B cell (primary cell): ENCODE data around the gene NUB1. TPM values are rescaled to one million over a fixed set of nuclear protein-coding genes. Genes with fewer than 3 reads are reported as not detected.

ENCODE experiments used
- ATAC-seq: fragments of 200-7000 bp; cut with Tn5 transposase; one replicate; pipeline ENCODE4 v1.10.0; 2021; ENCODE audit warnings: low read depth, mild to moderate bottlenecking, moderate number of reproducible peaks, moderate library complexity
- CTCF ChIA-PET: fragments of 350-600 bp; sonication (Branson Sonifier 250); formaldehyde crosslinking; loops from one replicate; lab custom pipeline; 2021; ENCODE audit warnings: antibody characterized with exemption, inconsistent platforms; lab: Charles Lee
- POLR2A ChIA-PET: fragments of 350-600 bp; sonication (Branson Sonifier 250); formaldehyde crosslinking; loops from one replicate; lab custom pipeline; 2021; ENCODE audit warnings: antibody characterized with exemption; lab: Charles Lee
- DNase-seq: peaks from one replicate; pipeline ENCODE4 v3.0.0; 2013
- H2AFZ ChIP-seq: 2 replicates; pipeline ENCODE4 v1.6.1; 2012; ENCODE audit warnings: mild to moderate bottlenecking, low read depth, low read length; ENCODE audit not compliant: insufficient read depth, poor library complexity, severe bottlenecking
- H3K27ac ChIP-seq, 2 donors: 1 replicate in 1 of 2; 2 replicates in 1 of 2; pipeline ENCODE4 v1.5.1; 2012 to 2013; ENCODE audit warnings: low read length in 2 of 2, mild to moderate bottlenecking in 2 of 2, moderate library complexity in 1 of 2
- H3K27me3 ChIP-seq, 4 experiments: fragments of 200-600 bp in 1 of 4; sonication (generic) in 1 of 4; replicated peaks in 1 of 4; 1 replicate in 2 of 4; 2 replicates in 2 of 4; pipeline versions ENCODE4 v1.6.1 to v1.7.0; 2013 to 2016; ENCODE audit warnings: low read length in 3 of 4, mild to moderate bottlenecking in 2 of 4, mixed read lengths in 1 of 4, moderate library complexity in 1 of 4; ENCODE audit not compliant: insufficient read depth in 4 of 4, control insufficient read depth in 3 of 4; ENCODE audit errors: control extremely low read depth in 1 of 4
- H3K36me3 ChIP-seq, 2 experiments: replicated peaks in 1 of 2; 1 replicate in 1 of 2; 2 replicates in 1 of 2; pipeline versions ENCODE4 v1.6.1 to v1.7.1; 2013; ENCODE audit warnings: low read length in 1 of 2; ENCODE audit not compliant: insufficient read depth in 2 of 2, control insufficient read depth in 1 of 2; ENCODE audit errors: control extremely low read depth in 1 of 2, extremely low read depth in 1 of 2
- H3K4me1 ChIP-seq, 2 donors: fragments of 200-600 bp in 1 of 2; sonication (generic) in 1 of 2; 1 replicate in 1 of 2; 2 replicates in 1 of 2; pipeline versions ENCODE4 v1.5.1 to v1.6.1; 2013 to 2017; ENCODE audit warnings: low read length in 2 of 2; ENCODE audit not compliant: control insufficient read depth in 2 of 2, insufficient read depth in 2 of 2
- H3K4me2 ChIP-seq: replicated peaks from 2 replicates; pipeline ENCODE3; 2012; ENCODE audit warnings: mild to moderate bottlenecking, low read depth, low read length; ENCODE audit not compliant: poor library complexity, severe bottlenecking
- H3K4me3 ChIP-seq, 5 experiments: fragments of 200-600 bp in 1 of 5; sonication (generic) in 1 of 5; 1 replicate in 3 of 5; 2 replicates in 2 of 5; pipeline versions ENCODE4 v1.5.1 to v1.7.0; 2011 to 2016; ENCODE audit warnings: low read length in 4 of 5, mild to moderate bottlenecking in 4 of 5, low read depth in 2 of 5, control low read depth in 1 of 5, moderate library complexity in 1 of 5; ENCODE audit not compliant: insufficient read depth in 1 of 5; ENCODE audit errors: control extremely low read depth in 1 of 5, extremely low read depth in 1 of 5
- H3K79me2 ChIP-seq: fragments of 200-600 bp; sonication (generic); one replicate; pipeline ENCODE4 v1.6.0; 2016; ENCODE audit warnings: low read length; ENCODE audit not compliant: control insufficient read depth, insufficient read depth
- H3K9ac ChIP-seq: fragments of 200-600 bp; sonication (generic); 2 replicates; pipeline ENCODE4 v1.6.1; 2017; ENCODE audit warnings: mild to moderate bottlenecking, low read length, moderate library complexity
- H3K9me3 ChIP-seq, 3 donors: one replicate each; pipeline versions ENCODE4 v1.6.1 to v1.7.1; 2013; ENCODE audit warnings: low read length in 2 of 3; ENCODE audit not compliant: control insufficient read depth in 2 of 3, insufficient read depth in 1 of 3; ENCODE audit errors: control extremely low read depth in 1 of 3
- H4K20me1 ChIP-seq: 2 replicates; pipeline ENCODE4 v1.6.0; 2012; ENCODE audit warnings: mild to moderate bottlenecking, low read length; ENCODE audit not compliant: insufficient read depth, control insufficient read depth, poor library complexity, severe bottlenecking
- H3K27ac Mint-ChIP-seq: one replicate; pipeline ENCODE4 v1.8.0; 2021; ENCODE audit warnings: mixed read lengths
- H3K27me3 Mint-ChIP-seq: one replicate; pipeline ENCODE4 v1.8.0; 2021; ENCODE audit warnings: mixed read lengths
- H3K4me1 Mint-ChIP-seq: one replicate; pipeline ENCODE4 v1.8.0; 2021; ENCODE audit warnings: mixed read lengths
- H3K4me3 Mint-ChIP-seq: one replicate; pipeline ENCODE4 v1.8.0; 2021; ENCODE audit warnings: mixed read lengths
- H3K9me3 Mint-ChIP-seq: one replicate; pipeline ENCODE4 v1.8.0; 2022; ENCODE audit warnings: mixed read lengths; ENCODE audit not compliant: insufficient read depth
- EZH2 ChIP-seq: IDR thresholded peaks from 2 replicates; pipeline ENCODE4 v1.6.1; 2012; ENCODE audit warnings: borderline replicate concordance, low read depth, mild to moderate bottlenecking, moderate library complexity, low read length; ENCODE audit not compliant: insufficient read depth, poor library complexity, severe bottlenecking
- WGBS: methylation state at CpG from one replicate; pipeline ENCODE4 v1.1.5; 2013; ENCODE audit warnings: missing lambda C conversion rate; ENCODE audit not compliant: insufficient coverage; 5-methylcytosine and 5-hydroxymethylcytosine counted together
- intact Hi-C: fragments of 100-400 bp; cut with micrococcal nuclease; formaldehyde crosslinking; loops from one replicate; pipeline ENCODE4 v1.10.0; 2022
- polyA plus RNA-seq: library from polyadenylated mRNA; depleted of rRNA; stranded (reverse); fragments of >200 nt; gene quantifications from 2 replicates; pipeline ENCODE4 v1.2.3, GENCODE V29; 2012
- total RNA-seq, 2 donors: library from RNA; stranded (reverse); fragments of 120-200 nt in 1 of 2; gene quantifications; 1 replicate in 1 of 2; 2 replicates in 1 of 2; pipeline versions ENCODE4 v1.2.3 to v1.2.4, GENCODE V29; 2013 to 2022
- TF ChIP-seq, protein P1 (sequence below): fragments of 200-600 bp; IDR thresholded peaks from one replicate; pipeline ENCODE4 v1.8.0; 2022; ENCODE audit warnings: antibody characterized with exemption, mild to moderate bottlenecking

The NUB1 gene
- total and polyA plus RNA-seq, 2 donors (not counting 1 experiment from before 2014, with no cell fraction given) = 55.0 to 104 TPM

DNA sequence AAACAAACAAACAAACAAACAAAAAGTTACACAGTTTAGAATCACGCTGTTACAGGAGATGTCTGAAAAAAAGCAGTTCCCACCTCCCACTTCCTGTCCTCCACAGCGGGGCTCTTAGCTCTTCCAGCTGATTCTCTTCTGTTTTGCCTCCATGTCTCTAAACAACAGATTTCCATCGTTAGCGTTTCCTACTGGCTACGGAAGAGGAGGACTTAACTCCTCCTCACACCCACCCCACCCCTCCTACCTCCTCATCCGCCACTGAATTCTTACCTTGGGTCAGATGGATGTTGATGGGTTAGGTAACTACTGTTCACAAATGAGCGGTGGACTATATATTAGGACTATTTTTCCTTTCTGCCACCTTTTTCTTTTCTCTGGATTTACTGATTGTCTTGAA lies 36.8 kb upstream of the NUB1 start:
- Histone ChIP-seq H3K79me2 (no peaks in the 10 kb centered on the region), H3K4me3 (no peak overlapping the region), H3K27me3 (peaks cover 0 to 57% (median 22%) of the 10 kb centered on the region in 4 experiments), H3K27ac (no peak overlapping the region), H3K4me1 (peaks cover 7 to 13% of the 10 kb centered on the region in 2 donors), H4K20me1 (no peaks in the 10 kb centered on the region), H3K4me2 (no peak overlapping the region), H3K36me3 (no peaks in the 10 kb centered on the region), H3K9me3 (peaks cover 0 to 3% (median 0%) of the 10 kb centered on the region in 3 donors), H3K9ac (no peak overlapping the region), H2AFZ (no peak overlapping the region)
- intact Hi-C loops = no loop called here
- peaks cover 10% of the 10 kb centered on the region for H3K4me1 Mint-ChIP-seq
- 9% methylated on average over 3 of the region's 7 CpGs for WGBS
- no peak overlapping the region for H3K27ac Mint-ChIP-seq
- H3K4me3 Mint-ChIP-seq = no peak overlapping the region
- no peaks in the 10 kb centered on the region for H3K9me3 Mint-ChIP-seq
- no peak for ATAC-seq
- ChIA-PET CTCF (interaction anchor here (0.7 to 4.3 kb wide), 9 partner anchors 11 to 181 kb away, joined by 3 to 17 read pairs (median 4); partner anchors contain the start of gene ABCF2), POLR2A (no interaction called here)
- no peak for DNase-seq
- TF ChIP-seq EZH2 = no peak
- peaks cover 37% of the 10 kb centered on the region for H3K27me3 Mint-ChIP-seq

DNA sequence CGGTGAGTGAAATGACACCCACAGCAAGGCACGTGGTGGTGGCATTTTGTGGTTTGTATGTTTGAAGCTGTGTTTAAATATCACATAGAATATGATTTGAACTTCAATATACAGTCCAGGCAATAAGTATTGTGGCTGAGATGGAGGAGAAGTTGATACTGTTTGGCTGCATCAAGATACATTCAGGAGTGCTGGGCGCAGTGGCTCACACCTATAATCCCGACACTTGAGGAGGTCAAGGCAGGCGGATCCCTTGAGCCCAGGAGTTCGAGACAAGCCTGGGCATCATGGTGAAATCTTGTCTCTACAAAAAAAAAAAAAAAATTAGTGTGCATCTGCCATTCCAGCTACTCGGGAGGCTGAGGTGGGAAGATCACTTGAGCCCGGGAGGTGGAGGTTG lies 35.2 kb upstream of the NUB1 start:
- H3K27me3 Mint-ChIP-seq = peaks cover 37% of the 10 kb centered on the region
- peaks cover 10% of the 10 kb centered on the region for H3K4me1 Mint-ChIP-seq
- CTCF ChIA-PET = interaction anchor here (0.5 to 4.3 kb wide), 5 partner anchors 9 to 182 kb away, joined by 3 to 17 read pairs (median 5); no protein-coding TSS in a partner anchor
- no peak overlapping the region for H3K27ac ChIP-seq
- TF ChIP-seq, protein P1, sequence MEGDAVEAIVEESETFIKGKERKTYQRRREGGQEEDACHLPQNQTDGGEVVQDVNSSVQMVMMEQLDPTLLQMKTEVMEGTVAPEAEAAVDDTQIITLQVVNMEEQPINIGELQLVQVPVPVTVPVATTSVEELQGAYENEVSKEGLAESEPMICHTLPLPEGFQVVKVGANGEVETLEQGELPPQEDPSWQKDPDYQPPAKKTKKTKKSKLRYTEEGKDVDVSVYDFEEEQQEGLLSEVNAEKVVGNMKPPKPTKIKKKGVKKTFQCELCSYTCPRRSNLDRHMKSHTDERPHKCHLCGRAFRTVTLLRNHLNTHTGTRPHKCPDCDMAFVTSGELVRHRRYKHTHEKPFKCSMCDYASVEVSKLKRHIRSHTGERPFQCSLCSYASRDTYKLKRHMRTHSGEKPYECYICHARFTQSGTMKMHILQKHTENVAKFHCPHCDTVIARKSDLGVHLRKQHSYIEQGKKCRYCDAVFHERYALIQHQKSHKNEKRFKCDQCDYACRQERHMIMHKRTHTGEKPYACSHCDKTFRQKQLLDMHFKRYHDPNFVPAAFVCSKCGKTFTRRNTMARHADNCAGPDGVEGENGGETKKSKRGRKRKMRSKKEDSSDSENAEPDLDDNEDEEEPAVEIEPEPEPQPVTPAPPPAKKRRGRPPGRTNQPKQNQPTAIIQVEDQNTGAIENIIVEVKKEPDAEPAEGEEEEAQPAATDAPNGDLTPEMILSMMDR = no peak
- no peak for TF ChIP-seq EZH2
- WGBS = 67% methylated on average over 1 of the region's 8 CpGs
- no peaks in the 10 kb centered on the region for H3K79me2 ChIP-seq
- no peak overlapping the region for H2AFZ ChIP-seq
- intact Hi-C loops = no loop called here
- peaks cover 0 to 8% (median 4%) of the 10 kb centered on the region in 3 donors for H3K9me3 ChIP-seq
- peaks cover 0 to 57% (median 20%) of the 10 kb centered on the region in 4 experiments for H3K27me3 ChIP-seq
- peaks cover 7 to 13% of the 10 kb centered on the region in 2 donors for H3K4me1 ChIP-seq
- no peak for ATAC-seq
- POLR2A ChIA-PET = no interaction called here
- no peaks in the 10 kb centered on the region for H3K9me3 Mint-ChIP-seq
- H3K4me3 ChIP-seq = no peak overlapping the region
- H3K36me3 ChIP-seq = no peaks in the 10 kb centered on the region
- H3K27ac Mint-ChIP-seq = no peak overlapping the region
- H4K20me1 ChIP-seq = no peaks in the 10 kb centered on the region
- H3K4me3 Mint-ChIP-seq = no peak overlapping the region
- H3K4me2 ChIP-seq = no peak overlapping the region
- no peak for DNase-seq
- H3K9ac ChIP-seq = no peak overlapping the region
